ENCODE data around the gene NTRK1. TPM values are rescaled to one million over a fixed set of nuclear protein-coding genes. Genes with fewer than 3 reads are reported as not detected.

NTRK1 gene
- total and polyA plus RNA-seq, 2 of the 13 experiments (the other 11 are each of a cell fraction or from before 2014, with no cell fraction given): not detected

- no peak overlapping the region for H3K4me2 ChIP-seq (ENCODE audit: low read depth, low read length)
- no peaks in the 10 kb centered on the region for H3K36me3 ChIP-seq (replicated peaks in 1 of 2; ENCODE audit: control insufficient read depth in 1 of 2, insufficient read depth in 2 of 2, low read length in 2 of 2)
- no peaks in the 10 kb centered on the region for H4K20me1 ChIP-seq (ENCODE audit: insufficient read depth, low read length)
- no peaks in the 10 kb centered on the region for H3K79me2 ChIP-seq (ENCODE audit: insufficient read depth, low read length)
- no peak for ATAC-seq
- peaks cover 19 to 92% of the 10 kb centered on the region in 2 experiments; a peak in 4 of 5 replicates for H3K27me3 ChIP-seq (ENCODE audit: control insufficient read depth in 1 of 2, insufficient read depth in 2 of 2, low read length in 2 of 2)
- intact Hi-C loops (cut with micrococcal nuclease; ENCODE audit: unreplicated experiment): no loop called here
- TF ChIP-seq ZNF205 (CRISPR knock-in tag; IDR thresholded peaks at IDR 0.05) (no peak), RFXANK (CRISPR knock-in tag; IDR thresholded peaks at IDR 0.05) (no peak), ZBTB42 (CRISPR knock-in tag; IDR thresholded peaks at IDR 0.05) (no peak), ATM (IDR thresholded peaks at IDR 0.05; ENCODE audit: borderline replicate concordance) (no peak), ZNF580 (CRISPR knock-in tag; IDR thresholded peaks at IDR 0.05; ENCODE audit: borderline replicate concordance, low read depth) (no peak), MEIS2 (CRISPR knock-in tag; IDR thresholded peaks at IDR 0.05) (no peak), HMGXB3 (CRISPR knock-in tag; IDR thresholded peaks at IDR 0.05; ENCODE audit: borderline replicate concordance) (no peak), ATAD3A (CRISPR knock-in tag; IDR thresholded peaks at IDR 0.05) (no peak), PRDM10 (CRISPR knock-in tag; IDR thresholded peaks at IDR 0.05; ENCODE audit: low read depth) (no peak), ZNF510 (CRISPR knock-in tag; IDR thresholded peaks at IDR 0.05; ENCODE audit: low read depth) (no peak), AGO2 (optimal IDR thresholded peaks at IDR 0.05; ENCODE audit: low read depth, low read length) (no peak), ZNF740 (CRISPR knock-in tag; IDR thresholded peaks at IDR 0.05) (no peak), ZNF639 (CRISPR knock-in tag; conservative IDR thresholded peaks at IDR 0.05) (no peak), ZKSCAN5 (CRISPR knock-in tag; IDR thresholded peaks at IDR 0.05) (no peak)
- H2AFZ ChIP-seq (ENCODE audit: low read length): no peak overlapping the region
- H3K27ac ChIP-seq (ENCODE audit: extremely low read length, insufficient read depth, low read length): no peak overlapping the region
- POLR2A ChIA-PET: no interaction called here
- CTCF ChIA-PET (ENCODE audit: low intra/inter-chr PET ratio, low total read pairs): no interaction called here
- no peak for FAIRE-seq
- no peak overlapping the region for H3K9ac ChIP-seq (ENCODE audit: insufficient read depth, low read depth, low read length)
- no TSS peak for BruUV-seq (replicated peaks)
- no peaks in the 10 kb centered on the region for H3K4me1 ChIP-seq (ENCODE audit: insufficient read depth, low read length)
- 13% methylated on average over 4 of the region's 5 CpGs for WGBS (ENCODE audit: low lambda C conversion rate)
- no peak for DNase-seq (ENCODE audit: low spot score)
- in situ Hi-C loops (cut with HindIII; ENCODE audit: extremely low pct_ligation_motif_present, low pct_unique_long_range_greater_than_20kb): no loop called here
- no peak overlapping the region for H3K4me3 ChIP-seq (replicated peaks in 1 of 3; ENCODE audit: insufficient read depth in 1 of 3, low read depth in 2 of 3, low read length in 3 of 3)
- no peaks in the 10 kb centered on the region for H3K9me3 ChIP-seq (ENCODE audit: low read length)
These were observed 19.8 kb downstream of the NTRK1 start for GRCh38 chr1:156880473-156880872.

Data from HepG2 (cell line).